ENCODE results near the gene LHX1. TPM values are rescaled to one million over a fixed set of nuclear protein-coding genes. Genes with fewer than 3 reads are reported as not detected.
A peak's percentile ranks its signal among the peaks of the same experiment; 100 is the strongest.

The LHX1 gene
- total RNA-seq, 2 donors from 2014 or later = not detected

DNA sequence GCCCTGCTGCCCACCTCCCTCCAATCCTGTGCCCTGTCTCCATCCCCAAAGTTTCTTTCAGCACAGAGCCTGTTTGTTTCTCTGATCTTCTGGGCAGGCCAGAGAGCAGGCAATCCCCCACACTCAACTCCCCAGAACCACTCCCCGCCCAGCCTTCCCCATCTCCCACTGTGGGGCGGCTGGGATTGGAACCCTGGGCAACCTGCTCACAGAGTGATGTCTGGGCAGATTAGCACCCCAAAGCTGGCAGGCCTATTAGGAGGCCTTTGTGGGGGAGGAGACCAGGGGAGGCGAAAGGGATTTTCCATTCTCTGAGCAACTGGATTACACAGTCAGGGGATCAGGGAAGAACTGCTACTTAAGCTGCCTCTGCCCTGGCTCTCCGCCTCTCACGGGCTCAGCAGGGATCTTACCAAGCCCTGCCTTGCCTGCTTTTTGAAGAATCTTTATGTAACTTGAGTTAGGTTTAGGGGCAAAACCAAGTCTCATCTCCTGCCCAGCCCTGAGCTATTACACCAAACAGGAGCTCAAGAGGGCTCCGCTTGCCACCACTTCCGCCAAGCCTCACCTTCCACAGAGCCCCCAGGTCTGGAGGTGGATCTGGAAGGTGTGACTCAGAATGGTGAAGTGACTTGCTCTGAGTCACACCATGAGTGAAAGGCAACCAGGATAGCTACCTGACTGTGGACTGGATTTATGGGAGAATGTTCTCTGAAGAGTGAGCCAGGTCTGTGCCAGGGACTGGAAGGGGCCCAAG, 16.0 kb upstream of the LHX1 start:
- DNase-seq = no peak
- no peaks in the 10 kb centered on the region for H3K9me3 ChIP-seq
- intact Hi-C loops (cut with DNase I) = no loop called here
- H3K36me3 ChIP-seq (replicated peaks in 1 of 2; ENCODE audit: insufficient read depth in 1 of 2, low read depth in 2 of 2) = no peaks in the 10 kb centered on the region
- no peak overlapping the region for H3K4me3 ChIP-seq
- no peak for ATAC-seq
- no peak overlapping the region for H3K27ac ChIP-seq
- H3K27me3 ChIP-seq = no peaks in the 10 kb centered on the region
- H3K4me1 ChIP-seq = no peaks in the 10 kb centered on the region
- 78 to 80% methylated on average over 4 to 7 of the region's 7 CpGs for whole genome bisulfite sequencing, 2 donors
- TF ChIP-seq, protein P1, sequence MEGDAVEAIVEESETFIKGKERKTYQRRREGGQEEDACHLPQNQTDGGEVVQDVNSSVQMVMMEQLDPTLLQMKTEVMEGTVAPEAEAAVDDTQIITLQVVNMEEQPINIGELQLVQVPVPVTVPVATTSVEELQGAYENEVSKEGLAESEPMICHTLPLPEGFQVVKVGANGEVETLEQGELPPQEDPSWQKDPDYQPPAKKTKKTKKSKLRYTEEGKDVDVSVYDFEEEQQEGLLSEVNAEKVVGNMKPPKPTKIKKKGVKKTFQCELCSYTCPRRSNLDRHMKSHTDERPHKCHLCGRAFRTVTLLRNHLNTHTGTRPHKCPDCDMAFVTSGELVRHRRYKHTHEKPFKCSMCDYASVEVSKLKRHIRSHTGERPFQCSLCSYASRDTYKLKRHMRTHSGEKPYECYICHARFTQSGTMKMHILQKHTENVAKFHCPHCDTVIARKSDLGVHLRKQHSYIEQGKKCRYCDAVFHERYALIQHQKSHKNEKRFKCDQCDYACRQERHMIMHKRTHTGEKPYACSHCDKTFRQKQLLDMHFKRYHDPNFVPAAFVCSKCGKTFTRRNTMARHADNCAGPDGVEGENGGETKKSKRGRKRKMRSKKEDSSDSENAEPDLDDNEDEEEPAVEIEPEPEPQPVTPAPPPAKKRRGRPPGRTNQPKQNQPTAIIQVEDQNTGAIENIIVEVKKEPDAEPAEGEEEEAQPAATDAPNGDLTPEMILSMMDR (IDR thresholded peaks at IDR 0.05) = no peak
- no peak for TF ChIP-seq POLR2A (IDR thresholded peaks at IDR 0.05)

DNA sequence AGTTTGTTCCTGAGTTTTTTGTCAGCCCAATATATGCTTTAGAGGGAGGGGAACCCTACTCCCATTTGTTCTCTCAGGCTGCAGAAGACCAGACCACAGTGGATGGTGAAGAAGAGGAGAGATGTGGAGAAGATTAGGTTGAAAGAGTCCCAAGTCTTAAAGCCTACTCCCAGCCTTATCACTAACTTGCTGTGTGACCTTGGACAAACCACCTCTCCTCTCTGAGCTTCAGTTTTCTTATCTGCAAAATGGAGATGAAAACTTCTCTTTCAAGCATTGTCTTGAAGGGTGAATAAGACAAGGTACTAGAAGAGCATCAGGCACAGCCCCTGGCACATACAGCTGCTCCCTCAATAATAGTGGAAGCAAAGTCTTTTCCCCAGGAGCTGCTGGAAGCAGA, 15.1 kb upstream of the LHX1 start:
- Histone ChIP-seq H3K9me3 (no peaks in the 10 kb centered on the region), H3K27me3 (peaks cover 0 to 1% of the 10 kb centered on the region in 2 donors), H3K36me3 (replicated peaks in 1 of 2; ENCODE audit: insufficient read depth in 1 of 2, low read depth in 2 of 2) (no peaks in the 10 kb centered on the region), H3K27ac (no peak overlapping the region), H3K4me1 (no peaks in the 10 kb centered on the region), H3K4me3 (no peak overlapping the region)
- ATAC-seq = no peak
- DNase-seq = no peak
- intact Hi-C loops (cut with DNase I) = no loop called here
- TF ChIP-seq, protein P1 (IDR thresholded peaks at IDR 0.05) = no peak
- TF ChIP-seq POLR2A (IDR thresholded peaks at IDR 0.05) = no peak

DNA sequence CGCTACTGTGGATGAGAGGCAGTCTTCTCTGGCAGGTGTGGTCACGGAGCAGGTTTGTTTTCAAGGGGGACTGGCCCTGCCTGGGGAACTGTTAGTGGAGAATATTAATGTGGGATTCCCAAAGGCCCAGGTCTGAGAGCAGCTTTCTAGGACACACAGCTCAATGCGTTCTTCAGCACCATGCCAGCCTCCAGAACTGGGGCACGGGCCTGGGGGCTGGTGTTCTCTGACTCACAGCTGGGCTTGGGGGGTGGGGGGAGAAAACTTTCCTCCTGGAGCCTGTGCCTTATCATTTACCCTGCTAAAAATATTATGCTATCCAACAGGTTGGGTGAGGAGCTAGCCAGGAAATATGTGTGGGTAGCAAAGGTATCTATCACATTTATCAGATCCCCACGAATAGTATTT, 13.5 kb upstream of the LHX1 start:
- Histone ChIP-seq H3K27ac (no peak overlapping the region), H3K4me1 (no peaks in the 10 kb centered on the region), H3K27me3 (peaks cover 0 to 5% of the 10 kb centered on the region in 2 donors), H3K4me3 (no peak overlapping the region), H3K36me3 (replicated peaks in 1 of 2; ENCODE audit: insufficient read depth in 1 of 2, low read depth in 2 of 2) (no peaks in the 10 kb centered on the region), H3K9me3 (no peaks in the 10 kb centered on the region)
- TF ChIP-seq, protein P1 (IDR thresholded peaks at IDR 0.05) = no peak
- no peak for TF ChIP-seq POLR2A (IDR thresholded peaks at IDR 0.05)
- ATAC-seq = peak; percentile 24
- WGBS, 2 donors = 25 to 40% methylated on average over 2 to 5 of the region's 5 CpGs
- DNase-seq = no peak
- intact Hi-C loops (cut with DNase I) = no loop called here

DNA sequence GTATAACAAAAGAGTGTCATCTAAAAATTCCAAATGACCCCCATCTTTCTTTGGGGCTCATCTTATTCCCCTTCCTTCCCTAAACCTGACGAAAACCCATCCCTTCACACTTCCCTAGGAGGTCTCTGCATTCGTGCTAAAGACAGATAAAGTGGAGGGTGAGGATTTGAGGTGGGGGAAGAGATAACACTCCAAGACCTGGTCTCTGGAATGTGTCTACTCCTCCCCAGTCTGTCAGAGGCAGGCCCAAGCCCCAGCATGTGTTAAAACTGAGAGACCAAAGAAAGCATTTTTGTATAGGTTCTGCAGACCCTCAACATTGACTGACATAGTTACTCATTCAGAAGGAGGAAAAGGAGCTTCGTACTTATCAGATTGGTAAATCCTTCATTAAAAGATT, 11.0 kb upstream of the LHX1 start:
- H3K27ac ChIP-seq = no peak overlapping the region
- DNase-seq (no peak), ATAC-seq (no peak)
- peaks cover 1% of the 10 kb centered on the region for H3K4me1 ChIP-seq
- no peaks in the 10 kb centered on the region for H3K9me3 ChIP-seq
- no peaks in the 10 kb centered on the region for H3K36me3 ChIP-seq (replicated peaks in 1 of 2; ENCODE audit: insufficient read depth in 1 of 2, low read depth in 2 of 2)
- peaks cover 0 to 12% of the 10 kb centered on the region in 2 donors for H3K27me3 ChIP-seq
- H3K4me3 ChIP-seq = no peak overlapping the region
- no peak for TF ChIP-seq POLR2A (IDR thresholded peaks at IDR 0.05)
- TF ChIP-seq, protein P1 (IDR thresholded peaks at IDR 0.05) = no peak
- intact Hi-C loops (cut with DNase I) = no loop called here
- 77 to 82% methylated on average over 3 of the region's 3 CpGs for WGBS, 2 donors

DNA sequence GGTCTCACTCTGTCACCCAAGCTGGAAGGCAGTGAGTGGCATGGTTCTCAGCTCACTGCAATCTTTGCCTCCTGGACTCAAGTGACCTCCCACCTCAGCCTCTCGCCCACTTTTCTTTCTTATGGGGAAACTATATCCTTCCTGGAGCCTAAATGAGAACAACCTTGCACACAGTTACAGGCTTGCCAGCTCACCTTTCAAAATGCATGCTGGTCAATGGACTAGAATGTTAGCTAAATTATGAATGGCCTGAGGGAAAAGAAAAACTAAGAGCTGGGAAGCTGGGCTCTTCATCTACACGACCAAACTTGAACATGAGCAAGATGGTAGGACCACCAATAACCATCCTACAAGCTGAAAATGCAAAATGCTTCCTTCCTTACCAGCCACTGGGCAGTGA, 10.6 kb upstream of the LHX1 start:
- Histone ChIP-seq H3K4me3 (no peak overlapping the region), H3K36me3 (replicated peaks in 1 of 2; ENCODE audit: insufficient read depth in 1 of 2, low read depth in 2 of 2) (no peaks in the 10 kb centered on the region), H3K9me3 (no peaks in the 10 kb centered on the region), H3K4me1 (peaks cover 6% of the 10 kb centered on the region), H3K27ac (no peak overlapping the region), H3K27me3 (peaks cover 0 to 15% of the 10 kb centered on the region in 2 donors)
- no peak for DNase-seq
- intact Hi-C loops (cut with DNase I) = no loop called here
- 49 to 62% methylated on average over 2 of the region's 2 CpGs for WGBS, 2 donors
- no peak for TF ChIP-seq POLR2A (IDR thresholded peaks at IDR 0.05)
- TF ChIP-seq, protein P1 (IDR thresholded peaks at IDR 0.05) = no peak
- ATAC-seq = no peak

All from body of pancreas (tissue), 4 donors.